Measurements from ENCODE around the gene LRIG1.

- TF ChIP-seq CTCF (IDR thresholded peaks at IDR 0.05; ENCODE audit: low read length): no peak
- TF ChIP-seq EZH2 (optimal IDR thresholded peaks at IDR 0.05; ENCODE audit: low read depth, low read length): no peak
- TF ChIP-seq EZH2phosphoT487 (IDR thresholded peaks at IDR 0.05; ENCODE audit: low read length): no peak
Observed at GRCh38 chr3:66483409-66483906, 17.4 kb downstream of the LRIG1 start.

All from MM.1S (cell line).